Colonic mucosa (tissue), 4 donors: ENCODE data around the gene SERP1. TPM values are rescaled to one million over a fixed set of nuclear protein-coding genes. Genes with fewer than 3 reads are reported as not detected.

Source experiments
- DNase-seq: peaks from one replicate; pipeline ENCODE4 v3.0.0-alpha.2; 2020
- H3K27ac ChIP-seq: fragments of 200-600 bp; one replicate; pipeline ENCODE4 v1.8.0; 2021
- H3K27me3 ChIP-seq: fragments of 200-600 bp; one replicate; pipeline ENCODE4 v1.8.0; 2021
- H3K36me3 ChIP-seq: fragments of 200-600 bp; one replicate; pipeline ENCODE4 v1.8.0; 2021
- H3K4me1 ChIP-seq: fragments of 200-600 bp; one replicate; pipeline ENCODE4 v1.8.0; 2021; ENCODE audit warnings: mild to moderate bottlenecking
- H3K4me3 ChIP-seq: fragments of 200-600 bp; one replicate; pipeline ENCODE4 v1.8.0; 2021
- H3K9ac ChIP-seq, 2 donors: one replicate each; pipeline ENCODE4 v1.7.0; 2013; ENCODE audit warnings: control low read depth in 2 of 2, low read depth in 2 of 2, low read length in 2 of 2
- H3K9me3 ChIP-seq: fragments of 200-600 bp; one replicate; pipeline ENCODE4 v1.8.0; 2021
- intact Hi-C: fragments of 100-400 bp; cut with DNase I; formaldehyde crosslinking; loops from one replicate; pipeline ENCODE4 v1.14.1; 2022
- total RNA-seq, 2 donors: library from RNA; stranded (reverse); fragmentation: NEBNext Ultra II Directional in 1 of 2; extraction: Animal tissue kit (Norgen Biotek cat#: 25700) in 1 of 2; gene quantifications; one replicate each; pipeline ENCODE4 v1.2.1, GENCODE V29; 2021
- TF ChIP-seq, protein P1 (sequence below): fragments of 200-600 bp; IDR thresholded peaks from one replicate; pipeline ENCODE4 v1.8.0; 2022; ENCODE audit warnings: antibody characterized with exemption, mild to moderate bottlenecking
- donor health status: healthy.
- donor health status: DM: no; HTN: no; CAD: no.
- donor health status: DM: no; HTN: no; CAD: no.

The SERP1 gene
- total RNA-seq, 2 donors from 2014 or later = 113 to 153 TPM

DNA sequence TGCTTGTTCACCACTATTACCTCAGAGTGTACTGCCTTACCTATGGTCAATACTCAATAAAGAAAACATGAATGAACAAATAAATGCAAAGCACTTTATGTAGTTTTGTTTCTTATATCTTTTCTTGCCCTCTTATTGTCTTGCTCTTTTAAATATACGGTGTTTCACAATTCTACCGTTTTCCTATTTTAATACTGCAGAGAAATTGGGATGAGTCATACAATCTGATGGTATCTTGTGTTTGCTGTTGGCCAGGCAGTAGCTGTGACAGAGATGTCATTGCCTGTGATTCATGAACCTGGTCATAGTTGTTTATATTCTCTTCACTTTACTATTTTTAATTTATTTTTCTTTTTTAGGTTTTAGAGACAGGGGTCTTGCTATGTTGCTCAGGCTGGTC lies 48.3 kb downstream of the SERP1 start:
- H3K27me3 ChIP-seq = no peaks in the 10 kb centered on the region
- no peak overlapping the region for H3K27ac ChIP-seq
- H3K4me3 ChIP-seq = no peak overlapping the region
- TF ChIP-seq, protein P1, sequence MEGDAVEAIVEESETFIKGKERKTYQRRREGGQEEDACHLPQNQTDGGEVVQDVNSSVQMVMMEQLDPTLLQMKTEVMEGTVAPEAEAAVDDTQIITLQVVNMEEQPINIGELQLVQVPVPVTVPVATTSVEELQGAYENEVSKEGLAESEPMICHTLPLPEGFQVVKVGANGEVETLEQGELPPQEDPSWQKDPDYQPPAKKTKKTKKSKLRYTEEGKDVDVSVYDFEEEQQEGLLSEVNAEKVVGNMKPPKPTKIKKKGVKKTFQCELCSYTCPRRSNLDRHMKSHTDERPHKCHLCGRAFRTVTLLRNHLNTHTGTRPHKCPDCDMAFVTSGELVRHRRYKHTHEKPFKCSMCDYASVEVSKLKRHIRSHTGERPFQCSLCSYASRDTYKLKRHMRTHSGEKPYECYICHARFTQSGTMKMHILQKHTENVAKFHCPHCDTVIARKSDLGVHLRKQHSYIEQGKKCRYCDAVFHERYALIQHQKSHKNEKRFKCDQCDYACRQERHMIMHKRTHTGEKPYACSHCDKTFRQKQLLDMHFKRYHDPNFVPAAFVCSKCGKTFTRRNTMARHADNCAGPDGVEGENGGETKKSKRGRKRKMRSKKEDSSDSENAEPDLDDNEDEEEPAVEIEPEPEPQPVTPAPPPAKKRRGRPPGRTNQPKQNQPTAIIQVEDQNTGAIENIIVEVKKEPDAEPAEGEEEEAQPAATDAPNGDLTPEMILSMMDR = no peak
- intact Hi-C loops = loop anchor here (5.0 kb wide), 3 partner anchors 86 to 271 kb away; no protein-coding TSS in a partner anchor
- H3K4me1 ChIP-seq = no peaks in the 10 kb centered on the region
- no peaks in the 10 kb centered on the region for H3K9me3 ChIP-seq
- no peak for DNase-seq
- no peak overlapping the region for H3K9ac ChIP-seq
- no peaks in the 10 kb centered on the region for H3K36me3 ChIP-seq

DNA sequence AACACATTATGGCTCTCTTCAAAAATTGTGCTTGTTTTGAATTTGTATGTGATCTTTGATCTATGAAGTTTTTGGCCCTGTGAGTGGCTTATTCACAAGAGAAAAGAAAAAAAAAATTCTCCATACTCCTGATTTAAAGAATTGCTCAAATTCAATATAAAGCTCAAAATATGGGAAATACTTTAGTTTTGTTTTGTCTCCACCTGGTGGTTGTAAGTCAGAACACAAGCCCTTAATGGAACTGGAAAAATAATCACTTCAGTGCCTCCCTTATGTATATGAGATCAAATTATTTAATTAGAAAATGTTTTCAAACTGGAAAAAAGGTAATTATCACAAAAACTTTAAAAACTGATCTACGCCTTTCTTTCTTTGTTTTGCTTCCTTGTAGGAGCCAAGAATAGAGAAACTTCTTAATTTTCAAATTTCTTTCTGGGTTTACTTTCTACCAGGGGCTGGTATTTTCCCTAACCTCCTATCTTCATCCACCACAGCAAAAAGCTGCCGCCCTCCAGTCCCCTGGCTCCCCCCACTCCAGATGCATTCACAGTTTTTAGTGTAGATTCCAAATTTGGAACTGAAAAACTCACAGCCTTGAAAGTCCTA lies 50.6 kb downstream of the SERP1 start:
- intact Hi-C loops = loop anchor here (5.0 kb wide), 3 partner anchors 83 to 268 kb away; no protein-coding TSS in a partner anchor
- TF ChIP-seq, protein P1 = peak; percentile 83
- Histone ChIP-seq H3K36me3 (no peaks in the 10 kb centered on the region), H3K9ac (no peak overlapping the region), H3K4me3 (no peak overlapping the region), H3K27me3 (no peaks in the 10 kb centered on the region), H3K4me1 (no peaks in the 10 kb centered on the region), H3K27ac (no peak overlapping the region), H3K9me3 (no peaks in the 10 kb centered on the region)
- peak; percentile 38 for DNase-seq

DNA sequence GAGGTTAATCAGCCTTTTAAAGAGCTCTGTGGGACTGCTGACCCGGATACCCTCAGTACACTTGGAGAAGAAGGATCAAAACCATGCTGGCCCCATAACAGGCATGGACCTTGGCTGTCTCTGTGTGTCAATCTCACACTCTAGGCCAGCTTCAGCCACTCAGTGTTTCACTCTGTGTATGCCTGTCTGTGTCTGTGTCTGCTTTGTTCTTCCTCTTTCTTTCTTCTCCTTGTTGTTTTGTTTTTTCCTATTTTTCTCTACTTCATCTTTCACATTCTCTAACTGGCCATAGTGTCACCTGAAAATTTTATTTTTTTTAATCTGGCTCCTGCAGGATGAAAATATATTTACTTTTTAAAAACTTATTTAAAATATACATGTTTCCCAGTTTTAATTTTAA lies 51.1 kb downstream of the SERP1 start:
- no peak overlapping the region for H3K27ac ChIP-seq
- intact Hi-C loops = loop anchor here (5.0 kb wide), 3 partner anchors 83 to 268 kb away; no protein-coding TSS in a partner anchor

DNA sequence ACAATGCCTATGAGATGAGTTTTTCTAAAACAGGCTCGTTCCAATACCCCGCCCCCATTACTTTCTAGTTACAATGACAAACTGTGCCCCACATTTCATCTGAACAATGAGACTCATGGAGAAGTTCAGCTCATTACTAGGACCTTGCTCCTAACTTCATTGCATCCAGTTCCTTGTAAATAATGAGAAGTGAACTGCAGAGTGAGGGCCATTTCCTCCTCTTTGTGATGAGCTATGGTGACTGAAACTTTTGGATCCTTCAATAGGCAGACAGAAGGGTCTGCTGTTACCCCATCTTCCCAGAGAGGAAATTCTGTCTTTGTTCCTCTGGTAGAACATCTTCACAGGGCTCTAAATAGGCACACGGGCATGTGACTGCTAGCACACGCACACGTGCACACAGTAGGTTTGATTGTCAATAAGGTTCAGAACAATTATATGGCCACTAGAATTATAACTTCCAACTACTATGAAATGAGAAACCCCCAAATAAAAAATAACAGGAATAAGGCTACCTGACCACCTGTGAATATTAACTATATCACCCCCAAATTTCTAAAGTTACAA lies 51.8 kb downstream of the SERP1 start:
- no peak for DNase-seq
- Histone ChIP-seq H3K27me3 (no peaks in the 10 kb centered on the region), H3K4me3 (no peak overlapping the region), H3K4me1 (no peaks in the 10 kb centered on the region), H3K27ac (no peak overlapping the region), H3K9me3 (no peaks in the 10 kb centered on the region), H3K9ac (no peak overlapping the region), H3K36me3 (no peaks in the 10 kb centered on the region)
- TF ChIP-seq, protein P1 = no peak
- intact Hi-C loops = no loop called here

More for the DNA sequence above, 51.1 kb downstream of the SERP1 start:
- H3K27me3 ChIP-seq = no peaks in the 10 kb centered on the region
- H3K36me3 ChIP-seq = no peaks in the 10 kb centered on the region
- H3K4me1 ChIP-seq = no peaks in the 10 kb centered on the region
- TF ChIP-seq, protein P1 = no peak
- H3K9ac ChIP-seq = no peak overlapping the region
- no peak overlapping the region for H3K4me3 ChIP-seq
- DNase-seq = no peak
- no peaks in the 10 kb centered on the region for H3K9me3 ChIP-seq

Other genes starting within 250 kb of the SERP1 start
- gene TSC22D2, start 138.2 kb downstream of the SERP1 start, total RNA-seq = 10 to 100 TPM; 16.7 to 31.7 TPM
- 10 to 100 TPM; 77.2 to 81.9 TPM for gene EIF2A, start 291 bp upstream of the SERP1 start, total RNA-seq
- gene SELENOT, start 56.8 kb upstream of the SERP1 start, total RNA-seq = 100 to 1,000 TPM; 114 to 117 TPM
- gene ERICH6, start 157.4 kb upstream of the SERP1 start, total RNA-seq = not detected
- 10 to 100 TPM; 27.9 to 33.8 TPM for gene SIAH2, start 216.7 kb upstream of the SERP1 start, total RNA-seq